ENCODE measurements around the gene SEPHS2.
"Not testable (repeated sequence)": the region's sequence is repeated elsewhere in the genome, so short reads cannot be mapped to it uniquely, and the experiment has no call there.

The SEPHS2 gene

GRCh38 chr16:30445408-30446202 is at the start of gene SEPHS2:
SEPHS2 (minus strand) TSS chr16:30445874; CDS start chr16:30445727, 147 bp downstream.
- peak; percentile 99 for DNase-seq

- DNase-seq, result no peak
Measured at GRCh38 chr16:30494709-30495108, 49.0 kb upstream of the SEPHS2 start.

GRCh38 chr16:30493941-30494488 is 48.3 kb upstream of the SEPHS2 start:
- no peak for DNase-seq

GRCh38 chr16:30491744-30492308 is 46.2 kb upstream of the SEPHS2 start:
- peak; percentile 89 for DNase-seq

- no peak for DNase-seq
Measured at GRCh38 chr16:30491229-30491628, 45.6 kb upstream of the SEPHS2 start.

GRCh38 chr16:30490210-30490609 is 44.5 kb upstream of the SEPHS2 start:
- DNase-seq, result peak; percentile 62

GRCh38 chr16:30488764-30489605 is 43.3 kb upstream of the SEPHS2 start:
- peak; percentile 81 for DNase-seq

GRCh38 chr16:30485818-30486436 is 40.3 kb upstream of the SEPHS2 start:
- peak; percentile 51 for DNase-seq

GRCh38 chr16:30484887-30485286 is 39.2 kb upstream of the SEPHS2 start:
- DNase-seq, result no peak

GRCh38 chr16:30482366-30482765 is 36.7 kb upstream of the SEPHS2 start:
- no peak for DNase-seq

GRCh38 chr16:30481381-30481780 is 35.7 kb upstream of the SEPHS2 start:
- DNase-seq, result no peak

GRCh38 chr16:30478766-30479478 is 33.2 kb upstream of the SEPHS2 start:
- peak; percentile 77 for DNase-seq

- DNase-seq, result not testable (repeated sequence)
Measured at GRCh38 chr16:30477773-30478172, 32.1 kb upstream of the SEPHS2 start.

- no peak for DNase-seq
Measured at GRCh38 chr16:30476991-30477390, 31.3 kb upstream of the SEPHS2 start.

- no peak for DNase-seq
Measured at GRCh38 chr16:30474684-30475083, 29.0 kb upstream of the SEPHS2 start.

- DNase-seq, result no peak
Measured at GRCh38 chr16:30474074-30474452, 28.4 kb upstream of the SEPHS2 start.

- DNase-seq, result peak; percentile 39
Measured at GRCh38 chr16:30473231-30474073, 27.8 kb upstream of the SEPHS2 start.

- peak; percentile 96 for DNase-seq
Measured at GRCh38 chr16:30472328-30472942, 26.8 kb upstream of the SEPHS2 start, which contains the start of gene ITGAL. ITGAL (plus strand) TSS chr16:30472742; CDS start chr16:30472838, 96 bp downstream.

- DNase-seq, result no peak
Measured at GRCh38 chr16:30470632-30470995, 24.9 kb upstream of the SEPHS2 start.

GRCh38 chr16:30470170-30470512 is 24.5 kb upstream of the SEPHS2 start:
- peak; percentile 26 for DNase-seq

GRCh38 chr16:30464078-30464477 is 18.4 kb upstream of the SEPHS2 start:
- no peak for DNase-seq

All from MV-4-11 (cell line).